Liver (tissue), 9 donors: ENCODE data around the gene PDHA1. TPM values are rescaled to one million over a fixed set of nuclear protein-coding genes. Genes with fewer than 3 reads are reported as not detected.

ENCODE experiments used
- DNase-seq: peaks from one replicate; pipeline ENCODE4 v3.0.0-alpha.2; 2017; ENCODE audit warnings: low spot score
- H3K27ac ChIP-seq, 2 donors: one replicate each; pipeline ENCODE4 v1.7.0; 2013; ENCODE audit warnings: inconsistent platforms in 2 of 2, low read length in 2 of 2, control low read depth in 1 of 2, low read depth in 1 of 2, mild to moderate bottlenecking in 1 of 2
- H3K27me3 ChIP-seq, 4 donors: one replicate each; pipeline versions ENCODE4 v1.6.1 to v1.7.0; 2013; ENCODE audit warnings: low read length in 3 of 4, inconsistent platforms in 1 of 4, mild to moderate bottlenecking in 1 of 4, moderate library complexity in 1 of 4; ENCODE audit not compliant: control insufficient read depth in 4 of 4, insufficient read depth in 4 of 4
- H3K36me3 ChIP-seq, 4 donors: one replicate each; pipeline versions ENCODE4 v1.6.1 to v1.7.0; 2013; ENCODE audit warnings: low read length in 3 of 4, mild to moderate bottlenecking in 3 of 4, low read depth in 1 of 4, moderate library complexity in 1 of 4; ENCODE audit not compliant: control insufficient read depth in 4 of 4, insufficient read depth in 3 of 4
- H3K4me1 ChIP-seq, 4 donors: one replicate each; pipeline versions ENCODE4 v1.6.1 to v1.7.0; 2013; ENCODE audit warnings: low read length in 3 of 4, mild to moderate bottlenecking in 3 of 4, moderate library complexity in 1 of 4; ENCODE audit not compliant: control insufficient read depth in 4 of 4, insufficient read depth in 4 of 4
- H3K4me3 ChIP-seq, 3 donors: one replicate each; pipeline versions ENCODE4 v1.6.1 to v1.7.0; 2013; ENCODE audit warnings: low read length in 3 of 3, control low read depth in 1 of 3, low read depth in 1 of 3, mild to moderate bottlenecking in 1 of 3
- H3K9ac ChIP-seq, 2 donors: one replicate each; pipeline ENCODE4 v1.7.0; 2013; ENCODE audit warnings: low read length in 2 of 2, mild to moderate bottlenecking in 2 of 2, moderate library complexity in 2 of 2, control low read depth in 1 of 2, low read depth in 1 of 2
- H3K9me3 ChIP-seq, 4 donors: one replicate each; pipeline versions ENCODE4 v1.6.1 to v1.7.0; 2013; ENCODE audit warnings: low read length in 3 of 4; ENCODE audit not compliant: control insufficient read depth in 4 of 4
- CTCF ChIP-seq: fragments of 150-350 bp; IDR thresholded peaks from 2 replicates; pipeline ENCODE4 v1.5.1; 2017; ENCODE audit warnings: improper control_type of control experiment, low read depth, low read length; ENCODE audit not compliant: missing input control
- EGR1 ChIP-seq, 2 donors: IDR thresholded peaks; 2 replicates each; pipeline ENCODE4 v1.6.1; 2016 to 2018; ENCODE audit warnings: antibody characterized with exemption in 2 of 2, low read depth in 2 of 2
- FOXA1 ChIP-seq: IDR thresholded peaks from 2 replicates; pipeline ENCODE4 v1.6.1; 2016; ENCODE audit warnings: antibody characterized with exemption
- FOXA2 ChIP-seq: IDR thresholded peaks from 2 replicates; pipeline ENCODE4 v1.6.1; 2016; ENCODE audit warnings: antibody characterized with exemption
- GABPA ChIP-seq, 2 donors: IDR thresholded peaks in 1 of 2; conservative IDR thresholded peaks in 1 of 2; 2 replicates each; pipeline ENCODE4 v1.6.1; 2016; ENCODE audit warnings: antibody characterized with exemption in 2 of 2, mild to moderate bottlenecking in 1 of 2, moderate library complexity in 1 of 2
- HNF4A ChIP-seq, 2 donors: conservative IDR thresholded peaks; 2 replicates each; pipeline ENCODE4 v1.6.1; 2016; ENCODE audit warnings: antibody characterized with exemption in 2 of 2, mild to moderate bottlenecking in 2 of 2
- HNF4G ChIP-seq: IDR thresholded peaks from 2 replicates; pipeline ENCODE4 v1.6.1; 2016; ENCODE audit warnings: antibody characterized with exemption
- JUND ChIP-seq, 2 donors: IDR thresholded peaks; 2 replicates each; pipeline ENCODE4 v1.6.1; 2016; ENCODE audit warnings: antibody characterized with exemption in 2 of 2
- MAX ChIP-seq: IDR thresholded peaks from 2 replicates; pipeline ENCODE4 v1.6.1; 2016; ENCODE audit warnings: antibody characterized with exemption
- RAD21 ChIP-seq, 2 donors: IDR thresholded peaks; 2 replicates each; pipeline ENCODE4 v1.6.1; 2016; ENCODE audit warnings: antibody characterized with exemption in 2 of 2, mild to moderate bottlenecking in 2 of 2
- RXRA ChIP-seq, 2 donors: IDR thresholded peaks; 2 replicates each; pipeline ENCODE4 v1.6.1; 2017 to 2018; ENCODE audit warnings: antibody characterized with exemption in 2 of 2, mild to moderate bottlenecking in 1 of 2
- SP1 ChIP-seq: IDR thresholded peaks from 2 replicates; pipeline ENCODE4 v1.6.1; 2018; ENCODE audit warnings: antibody characterized with exemption, mild to moderate bottlenecking
- TAF1 ChIP-seq: conservative IDR thresholded peaks from 2 replicates; pipeline ENCODE4 v1.6.1; 2016; ENCODE audit warnings: antibody characterized with exemption, mild to moderate bottlenecking
- YY1 ChIP-seq: IDR thresholded peaks from 2 replicates; pipeline ENCODE4 v1.6.1; 2016; ENCODE audit warnings: antibody characterized with exemption, mild to moderate bottlenecking
- WGBS: extraction: QIAGEN DNeasy Blood & Tissue Kit; methylation state at CpG from one replicate; pipeline ENCODE4 v1.1.7; 2013; 5-methylcytosine and 5-hydroxymethylcytosine counted together
- polyA plus RNA-seq, 2 donors: library from polyadenylated mRNA; stranded (reverse) in 1 of 2; unstranded in 1 of 2; fragments of 200-250 nt in 1 of 2; fragments of >200 nt in 1 of 2; fragmentation: Nextera tagmentation in 1 of 2; extraction: Ambion mirVana in 1 of 2; gene quantifications; one replicate each; pipeline versions ENCODE4 v1.2.1 to v1.2.3, GENCODE V29; 2013 to 2015
- total RNA-seq, 2 donors: library from RNA; depleted of rRNA; stranded (reverse); fragments of >200 nt; gene quantifications; one replicate each; pipeline ENCODE4 v1.2.3, GENCODE V29; 2014
- TF ChIP-seq, protein P1 (sequence below): IDR thresholded peaks from 2 replicates; pipeline ENCODE4 v1.6.1; 2016; ENCODE audit warnings: antibody characterized with exemption
- TF ChIP-seq, protein P2 (sequence below): IDR thresholded peaks from 2 replicates; pipeline ENCODE4 v1.6.1; 2016; ENCODE audit warnings: antibody characterized with exemption, mild to moderate bottlenecking
- donor health status: healthy.
- donor health status: healthy.
- donor health status: healthy.
- donor health status: healthy.
- donor health status: healthy.

PDHA1 gene
- total and polyA plus RNA-seq, 4 donors = 63.5 to 153 (median 129) TPM

GRCh38 chrX:19389227-19389845 lies 45.6 kb downstream of the PDHA1 start (continued):
- TF ChIP-seq EGR1 (IDR thresholded peaks at IDR 0.05; ENCODE audit: low read depth in 2 of 2) (no peak), HNF4G (no peak), JUND (IDR thresholded peaks at IDR 0.05) (no peak), SP1 (no peak), FOXA1 (no peak), YY1 (no peak), HNF4A (conservative IDR thresholded peaks at IDR 0.05) (no peak), FOXA2 (no peak)
- TF ChIP-seq, protein P1, sequence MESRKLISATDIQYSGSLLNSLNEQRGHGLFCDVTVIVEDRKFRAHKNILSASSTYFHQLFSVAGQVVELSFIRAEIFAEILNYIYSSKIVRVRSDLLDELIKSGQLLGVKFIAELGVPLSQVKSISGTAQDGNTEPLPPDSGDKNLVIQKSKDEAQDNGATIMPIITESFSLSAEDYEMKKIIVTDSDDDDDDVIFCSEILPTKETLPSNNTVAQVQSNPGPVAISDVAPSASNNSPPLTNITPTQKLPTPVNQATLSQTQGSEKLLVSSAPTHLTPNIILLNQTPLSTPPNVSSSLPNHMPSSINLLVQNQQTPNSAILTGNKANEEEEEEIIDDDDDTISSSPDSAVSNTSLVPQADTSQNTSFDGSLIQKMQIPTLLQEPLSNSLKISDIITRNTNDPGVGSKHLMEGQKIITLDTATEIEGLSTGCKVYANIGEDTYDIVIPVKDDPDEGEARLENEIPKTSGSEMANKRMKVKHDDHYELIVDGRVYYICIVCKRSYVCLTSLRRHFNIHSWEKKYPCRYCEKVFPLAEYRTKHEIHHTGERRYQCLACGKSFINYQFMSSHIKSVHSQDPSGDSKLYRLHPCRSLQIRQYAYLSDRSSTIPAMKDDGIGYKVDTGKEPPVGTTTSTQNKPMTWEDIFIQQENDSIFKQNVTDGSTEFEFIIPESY = no peak

DNA sequence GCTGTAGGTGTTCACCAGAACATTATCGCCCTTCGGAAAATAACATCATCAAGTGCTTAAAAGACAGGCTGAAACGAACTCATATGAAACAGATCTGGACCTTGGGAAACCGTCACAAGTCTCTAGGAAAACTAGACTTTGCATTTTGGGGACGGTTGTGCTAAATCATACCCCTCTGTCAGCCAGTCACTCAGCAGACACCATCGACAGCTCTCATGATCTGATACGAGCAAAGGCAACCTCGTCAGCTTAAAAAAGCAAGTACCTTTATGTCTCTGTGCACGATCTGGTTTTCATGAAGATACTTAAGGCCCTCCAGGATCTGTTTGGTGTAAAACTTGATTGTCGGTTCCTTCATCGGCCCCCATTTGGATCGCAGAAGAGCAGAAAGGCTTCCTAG lies 48.4 kb downstream of the PDHA1 start:
- Histone ChIP-seq H3K36me3 (no peaks in the 10 kb centered on the region), H3K4me3 (no peak overlapping the region), H3K27me3 (no peaks in the 10 kb centered on the region), H3K9me3 (no peaks in the 10 kb centered on the region), H3K27ac (no peak overlapping the region), H3K9ac (no peak overlapping the region), H3K4me1 (no peaks in the 10 kb centered on the region)
- no peak for DNase-seq
- no peak for TF ChIP-seq MAX
- TF ChIP-seq RXRA (IDR thresholded peaks at IDR 0.05) = no peak
- TF ChIP-seq RAD21 (IDR thresholded peaks at IDR 0.05) = no peak
- TF ChIP-seq HNF4A (conservative IDR thresholded peaks at IDR 0.05) = no peak
- WGBS = 90% methylated on average over 12 of the region's 12 CpGs

- Histone ChIP-seq H3K4me3 (no peak overlapping the region), H3K27me3 (no peaks in the 10 kb centered on the region), H3K4me1 (no peaks in the 10 kb centered on the region), H3K9ac (no peak overlapping the region), H3K27ac (no peak overlapping the region), H3K36me3 (no peaks in the 10 kb centered on the region), H3K9me3 (no peaks in the 10 kb centered on the region)
- 88% methylated on average over 4 of the region's 4 CpGs for WGBS
- no peak for DNase-seq
- TF ChIP-seq RXRA (IDR thresholded peaks at IDR 0.05) (no peak), RAD21 (IDR thresholded peaks at IDR 0.05) (no peak), JUND (IDR thresholded peaks at IDR 0.05) (no peak), GABPA (IDR thresholded peaks at IDR 0.05 in 1 of 2, conservative IDR thresholded peaks at IDR 0.05 in 1 of 2) (no peak), TAF1 (no peak), HNF4A (conservative IDR thresholded peaks at IDR 0.05) (no peak), FOXA1 (no peak), HNF4G (no peak), EGR1 (IDR thresholded peaks at IDR 0.05; ENCODE audit: low read depth in 2 of 2) (no peak), CTCF (no peak), YY1 (no peak)
- TF ChIP-seq, protein P1 = no peak
- TF ChIP-seq, protein P2, sequence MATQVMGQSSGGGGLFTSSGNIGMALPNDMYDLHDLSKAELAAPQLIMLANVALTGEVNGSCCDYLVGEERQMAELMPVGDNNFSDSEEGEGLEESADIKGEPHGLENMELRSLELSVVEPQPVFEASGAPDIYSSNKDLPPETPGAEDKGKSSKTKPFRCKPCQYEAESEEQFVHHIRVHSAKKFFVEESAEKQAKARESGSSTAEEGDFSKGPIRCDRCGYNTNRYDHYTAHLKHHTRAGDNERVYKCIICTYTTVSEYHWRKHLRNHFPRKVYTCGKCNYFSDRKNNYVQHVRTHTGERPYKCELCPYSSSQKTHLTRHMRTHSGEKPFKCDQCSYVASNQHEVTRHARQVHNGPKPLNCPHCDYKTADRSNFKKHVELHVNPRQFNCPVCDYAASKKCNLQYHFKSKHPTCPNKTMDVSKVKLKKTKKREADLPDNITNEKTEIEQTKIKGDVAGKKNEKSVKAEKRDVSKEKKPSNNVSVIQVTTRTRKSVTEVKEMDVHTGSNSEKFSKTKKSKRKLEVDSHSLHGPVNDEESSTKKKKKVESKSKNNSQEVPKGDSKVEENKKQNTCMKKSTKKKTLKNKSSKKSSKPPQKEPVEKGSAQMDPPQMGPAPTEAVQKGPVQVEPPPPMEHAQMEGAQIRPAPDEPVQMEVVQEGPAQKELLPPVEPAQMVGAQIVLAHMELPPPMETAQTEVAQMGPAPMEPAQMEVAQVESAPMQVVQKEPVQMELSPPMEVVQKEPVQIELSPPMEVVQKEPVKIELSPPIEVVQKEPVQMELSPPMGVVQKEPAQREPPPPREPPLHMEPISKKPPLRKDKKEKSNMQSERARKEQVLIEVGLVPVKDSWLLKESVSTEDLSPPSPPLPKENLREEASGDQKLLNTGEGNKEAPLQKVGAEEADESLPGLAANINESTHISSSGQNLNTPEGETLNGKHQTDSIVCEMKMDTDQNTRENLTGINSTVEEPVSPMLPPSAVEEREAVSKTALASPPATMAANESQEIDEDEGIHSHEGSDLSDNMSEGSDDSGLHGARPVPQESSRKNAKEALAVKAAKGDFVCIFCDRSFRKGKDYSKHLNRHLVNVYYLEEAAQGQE = no peak
These were observed 49.0 kb downstream of the PDHA1 start for GRCh38 chrX:19392703-19393102.
